Ascending aorta (tissue), 2 donors: ENCODE data around the gene BPHL. TPM values are rescaled to one million over a fixed set of nuclear protein-coding genes. Genes with fewer than 3 reads are reported as not detected.
"Not testable (repeated sequence)": the region's sequence is repeated elsewhere in the genome, so short reads cannot be mapped to it uniquely, and the experiment has no call there.

ENCODE experiments used
- DNase-seq, 2 donors: peaks; one replicate each; pipeline ENCODE4 v3.0.0-alpha.2; 2019; ENCODE audit warnings: low spot score in 2 of 2
- H3K27ac ChIP-seq, 2 donors: fragments of 200-600 bp; sonication (generic); one replicate each; pipeline ENCODE4 v1.5.1; 2016 to 2017; ENCODE audit warnings: mild to moderate bottlenecking in 1 of 2
- H3K27me3 ChIP-seq: fragments of 200-600 bp; sonication (generic); one replicate; pipeline ENCODE4 v1.5.1; 2017
- H3K36me3 ChIP-seq, 2 donors: fragments of 200-600 bp; sonication (generic); one replicate each; pipeline ENCODE4 v1.5.1; 2016
- H3K4me1 ChIP-seq, 2 donors: fragments of 200-600 bp; sonication (generic); one replicate each; pipeline ENCODE4 v1.5.1; 2016 to 2017; ENCODE audit warnings: mild to moderate bottlenecking in 1 of 2
- H3K4me3 ChIP-seq, 2 donors: fragments of 200-600 bp; sonication (generic); one replicate each; pipeline ENCODE4 v1.5.1; 2016 to 2017; ENCODE audit warnings: mild to moderate bottlenecking in 1 of 2
- H3K9me3 ChIP-seq, 2 donors: fragments of 200-600 bp; sonication (generic); one replicate each; pipeline ENCODE4 v1.5.1; 2016
- CTCF ChIP-seq, 3 experiments: fragments of 200-600 bp in 2 of 3; fragments of 450-650 bp in 1 of 3; sonication (generic) in 2 of 3; IDR thresholded peaks; one replicate each; pipeline ENCODE4 v1.5.1; 2016 to 2019; ENCODE audit warnings: antibody characterized with exemption in 3 of 3, mild to moderate bottlenecking in 1 of 3, moderate library complexity in 1 of 3
- intact Hi-C: fragments of 100-400 bp; cut with DNase I; formaldehyde crosslinking; loops from one replicate; pipeline ENCODE4 v1.15.1; 2023
- total RNA-seq: library from RNA; depleted of rRNA; stranded (reverse); fragments of >200 nt; gene quantifications from one replicate; pipeline ENCODE4 v1.1.0, GENCODE V29; 2016

The BPHL gene
- total RNA-seq, 1 donor from 2014 or later: 7.7 TPM

GRCh38 chr6:3175715-3176402 is 57.3 kb downstream of the BPHL start:
- H3K27me3 ChIP-seq: no peaks in the 10 kb centered on the region
- H3K4me1 ChIP-seq: no peaks in the 10 kb centered on the region
- no peak overlapping the region for H3K27ac ChIP-seq
- no peak overlapping the region for H3K4me3 ChIP-seq
- no peaks in the 10 kb centered on the region for H3K9me3 ChIP-seq
- no peaks in the 10 kb centered on the region for H3K36me3 ChIP-seq
- intact Hi-C loops: no loop called here
- no peak for DNase-seq
- no peak for TF ChIP-seq CTCF (IDR thresholded peaks at IDR 0.05)

- intact Hi-C loops: no loop called here
- Histone ChIP-seq H3K27ac (no peak overlapping the region), H3K4me3 (no peak overlapping the region), H3K9me3 (no peaks in the 10 kb centered on the region), H3K27me3 (no peaks in the 10 kb centered on the region), H3K36me3 (no peaks in the 10 kb centered on the region), H3K4me1 (no peaks in the 10 kb centered on the region)
- TF ChIP-seq CTCF (IDR thresholded peaks at IDR 0.05): no peak
- no peak for DNase-seq
Observed at GRCh38 chr6:3176562-3177355, 58.2 kb downstream of the BPHL start.

- H3K36me3 ChIP-seq, H3K4me3 ChIP-seq, H3K27ac ChIP-seq, DNase-seq, H3K9me3 ChIP-seq, intact Hi-C loops, H3K4me1 ChIP-seq, H3K27me3 ChIP-seq: not testable (repeated sequence)
Observed at GRCh38 chr6:3178666-3179065, 60.2 kb downstream of the BPHL start.

GRCh38 chr6:3179945-3180344 is 61.4 kb downstream of the BPHL start:
- intact Hi-C loops, H3K9me3 ChIP-seq, H3K36me3 ChIP-seq, H3K27ac ChIP-seq, H3K27me3 ChIP-seq, H3K4me3 ChIP-seq, DNase-seq, H3K4me1 ChIP-seq: not testable (repeated sequence)

- intact Hi-C loops: no loop called here
- Histone ChIP-seq H3K4me1 (no peaks in the 10 kb centered on the region), H3K27me3 (no peaks in the 10 kb centered on the region), H3K4me3 (no peak overlapping the region), H3K36me3 (no peaks in the 10 kb centered on the region), H3K27ac (no peak overlapping the region), H3K9me3 (no peaks in the 10 kb centered on the region)
- no peak for DNase-seq
- TF ChIP-seq CTCF (IDR thresholded peaks at IDR 0.05): no peak
Observed at GRCh38 chr6:3181105-3181504, 62.6 kb downstream of the BPHL start.

GRCh38 chr6:3183066-3183465 is 64.6 kb downstream of the BPHL start:
- Histone ChIP-seq H3K4me3 (no peak overlapping the region), H3K27me3 (no peaks in the 10 kb centered on the region), H3K27ac (no peak overlapping the region), H3K9me3 (no peaks in the 10 kb centered on the region), H3K4me1 (no peaks in the 10 kb centered on the region), H3K36me3 (no peaks in the 10 kb centered on the region)
- no peak for DNase-seq
- TF ChIP-seq CTCF (IDR thresholded peaks at IDR 0.05): no peak
- intact Hi-C loops: no loop called here
